Astrocyte (in vitro differentiated cells and primary cell): Measurements from ENCODE around the gene IFNAR1.

Source experiments
- CTCF ChIP-seq: IDR thresholded peaks from 2 replicates; pipeline ENCODE4 v1.5.1; 2011; ENCODE audit warnings: low read depth, mild to moderate bottlenecking, inconsistent platforms, low read length, moderate library complexity; ENCODE audit not compliant: insufficient read depth
- EZH2 ChIP-seq: IDR thresholded peaks from 2 replicates; pipeline ENCODE4 v1.6.1; 2012; ENCODE audit warnings: mild to moderate bottlenecking, low read length, inconsistent platforms; ENCODE audit not compliant: insufficient read depth

DNA sequence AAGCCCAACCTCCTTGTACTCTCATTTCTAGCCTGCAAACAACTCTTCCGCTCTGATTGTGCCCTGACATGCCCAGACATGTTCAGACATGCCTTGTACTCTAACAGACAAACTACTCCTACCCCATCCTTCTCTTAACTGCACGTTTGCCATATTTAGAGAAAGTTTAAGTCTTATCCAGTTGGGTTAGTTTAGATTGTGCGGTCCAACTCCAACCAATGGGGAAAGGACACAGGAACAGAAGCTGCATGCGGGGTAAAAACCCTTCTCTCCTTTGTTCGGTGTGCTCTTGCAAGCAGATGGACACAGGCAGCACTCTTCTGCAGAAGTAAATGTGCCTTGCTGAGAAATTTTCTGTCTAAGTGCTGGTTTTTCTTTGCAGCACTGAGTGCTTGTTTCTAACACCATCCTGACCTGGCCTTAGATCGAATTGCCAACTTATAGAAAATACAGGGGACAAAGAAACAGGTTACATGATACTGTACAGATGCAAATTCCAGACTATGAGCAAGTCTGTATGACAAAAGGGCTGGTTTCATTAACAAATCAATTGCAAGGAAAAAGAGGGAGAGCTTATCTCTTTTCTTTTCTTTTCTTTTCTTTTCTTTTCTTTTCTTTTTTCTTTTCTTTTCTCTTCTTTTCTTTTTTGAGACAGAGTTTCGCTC lies 42.7 kb downstream of the IFNAR1 start:
- no peak for TF ChIP-seq CTCF
- no peak for TF ChIP-seq EZH2
